HG02970 (cell line): ENCODE results near the gene STAG2.
"Not testable (repeated sequence)": the region's sequence is repeated elsewhere in the genome, so short reads cannot be mapped to it uniquely, and the experiment has no call there.

Source experiments
- ATAC-seq: cut with Tn5 transposase; IDR thresholded peaks from one replicate; pipeline ENCODE4 v1.9.1; 2021; ENCODE audit warnings: mild to moderate bottlenecking, moderate library complexity, moderate number of reproducible peaks; ENCODE audit not compliant: unreplicated experiment, low FRiP score

STAG2 gene

DNA sequence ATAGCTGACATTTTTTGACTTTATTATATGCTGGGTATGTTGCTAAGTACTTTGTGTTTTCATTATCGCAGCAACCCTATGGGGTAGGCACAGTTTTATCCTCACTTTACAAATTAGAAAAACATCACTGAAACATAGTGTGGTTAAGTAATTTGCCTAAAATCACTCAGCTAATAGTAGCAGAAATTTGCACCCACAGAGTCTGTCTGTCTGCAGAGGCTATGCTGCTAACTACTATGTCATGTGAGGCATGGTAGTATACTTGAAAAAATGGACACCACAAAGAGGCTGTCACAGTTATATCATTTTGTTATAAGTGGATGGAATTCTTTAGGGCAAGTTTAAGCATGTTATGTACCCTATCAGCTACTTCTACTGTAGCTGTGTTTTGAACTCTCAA, 69.0 kb downstream of the STAG2 start:
- ATAC-seq, result no peak

DNA sequence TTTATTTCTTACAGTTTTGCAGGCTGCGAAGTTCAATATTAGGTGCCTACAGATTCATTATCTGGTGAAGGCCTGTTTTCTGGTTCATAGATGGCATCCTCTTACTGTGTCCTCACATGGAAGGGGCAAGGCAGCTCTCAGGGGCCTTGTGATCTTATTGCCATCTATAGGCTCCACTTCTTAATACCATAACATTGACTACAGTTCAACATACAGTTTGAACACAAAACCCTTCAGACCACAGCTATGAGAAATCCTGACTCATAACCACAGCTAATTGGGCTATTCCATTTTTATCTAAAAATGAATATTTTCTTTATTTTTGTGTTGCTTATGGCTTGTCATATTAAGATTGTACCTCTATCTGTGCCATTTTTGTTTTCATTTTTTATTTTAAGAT, 72.3 kb downstream of the STAG2 start:
- no peak for ATAC-seq

DNA sequence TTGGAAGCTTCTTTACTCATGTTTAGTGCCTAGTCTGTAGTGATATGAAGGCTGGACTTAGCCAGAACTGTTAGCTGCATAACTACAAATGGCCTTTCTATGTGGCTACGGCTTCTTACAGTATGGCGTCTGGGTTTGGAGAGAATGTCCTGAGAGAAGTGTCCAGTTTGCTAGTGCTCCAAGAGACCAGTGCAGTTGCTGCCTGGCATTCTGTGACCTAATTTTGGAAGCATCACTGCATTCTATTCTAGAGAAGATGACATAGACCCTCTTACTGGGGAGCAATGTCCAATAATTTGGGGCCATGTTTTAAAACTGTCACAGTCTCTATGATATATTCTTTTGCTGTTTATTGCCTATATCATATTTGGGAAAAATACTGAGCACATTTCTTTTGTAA, 74.2 kb downstream of the STAG2 start:
- no peak for ATAC-seq

DNA sequence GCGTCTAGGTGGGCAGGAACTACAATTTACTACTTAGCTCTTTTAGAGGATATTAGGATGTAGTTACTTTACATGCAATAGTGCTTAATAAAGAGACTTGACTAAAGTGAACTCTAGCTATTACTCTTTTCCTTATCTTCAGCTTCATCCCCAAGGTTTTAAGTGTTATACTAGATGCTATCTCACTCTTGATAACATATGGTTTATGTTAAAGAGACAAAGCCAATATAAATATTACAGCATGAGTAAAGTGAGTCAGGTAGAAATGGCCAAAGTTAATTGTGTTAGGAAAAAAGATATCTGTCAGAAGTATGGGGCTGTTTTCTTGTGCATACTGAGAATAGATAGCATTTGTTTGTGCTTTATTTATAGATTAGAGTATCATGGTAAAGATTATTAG, 80.5 kb downstream of the STAG2 start:
- ATAC-seq, result no peak

DNA sequence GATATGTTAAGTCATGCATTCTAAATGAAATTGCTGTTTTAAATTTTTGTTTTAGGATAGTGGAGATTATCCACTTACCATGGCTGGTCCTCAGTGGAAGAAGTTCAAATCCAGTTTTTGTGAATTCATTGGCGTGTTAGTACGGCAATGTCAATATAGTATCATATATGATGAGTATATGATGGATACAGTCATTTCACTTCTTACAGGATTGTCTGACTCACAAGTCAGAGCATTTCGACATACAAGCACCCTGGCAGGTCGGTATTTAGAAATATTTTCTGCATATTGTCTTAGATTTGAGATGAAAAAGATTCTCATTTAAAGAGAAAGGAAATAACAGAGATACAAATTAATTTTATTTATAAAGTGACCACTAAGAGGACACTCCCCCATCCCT, 83.6 kb downstream of the STAG2 start:
- no peak for ATAC-seq

- ATAC-seq, result not testable (repeated sequence)
These were observed 122.9 kb downstream of the STAG2 start for GRCh38 chrX:124084417-124084816.

DNA sequence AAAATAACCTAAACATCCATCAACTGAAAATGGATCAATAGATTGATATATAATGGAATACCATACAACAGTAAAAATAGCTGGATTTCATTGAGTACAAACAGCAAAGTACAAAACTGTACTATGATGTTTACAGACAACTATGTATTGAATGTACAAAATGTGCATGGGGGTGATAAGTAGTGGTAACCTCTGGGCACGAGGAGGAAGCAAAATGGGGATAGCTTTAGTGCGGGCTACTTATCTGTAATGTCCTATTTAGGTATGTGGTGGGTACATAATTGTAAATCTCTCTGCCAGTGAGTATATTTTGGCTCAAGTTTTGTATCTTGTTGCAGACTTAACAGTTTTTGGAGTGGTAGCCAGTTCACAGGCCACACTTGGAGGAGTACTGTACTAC, 123.6 kb downstream of the STAG2 start:
- ATAC-seq, result no peak

DNA sequence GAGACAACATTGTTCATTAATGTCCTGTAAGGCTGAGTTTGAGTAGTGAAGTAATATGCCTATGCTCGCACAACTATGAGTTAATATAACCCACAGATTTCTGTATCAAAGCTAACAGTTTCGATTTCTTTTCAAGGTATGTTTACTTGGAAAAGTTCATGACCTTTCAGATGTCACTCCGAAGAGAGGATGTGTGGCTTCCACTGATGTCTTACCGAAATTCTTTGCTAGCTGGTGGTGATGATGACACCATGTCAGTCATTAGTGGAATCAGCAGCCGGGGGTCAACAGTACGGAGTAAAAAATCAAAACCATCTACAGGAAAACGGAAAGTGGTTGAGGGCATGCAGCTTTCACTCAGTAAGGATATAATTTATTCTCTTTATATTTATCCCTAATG, 124.9 kb downstream of the STAG2 start:
- no peak for ATAC-seq

DNA sequence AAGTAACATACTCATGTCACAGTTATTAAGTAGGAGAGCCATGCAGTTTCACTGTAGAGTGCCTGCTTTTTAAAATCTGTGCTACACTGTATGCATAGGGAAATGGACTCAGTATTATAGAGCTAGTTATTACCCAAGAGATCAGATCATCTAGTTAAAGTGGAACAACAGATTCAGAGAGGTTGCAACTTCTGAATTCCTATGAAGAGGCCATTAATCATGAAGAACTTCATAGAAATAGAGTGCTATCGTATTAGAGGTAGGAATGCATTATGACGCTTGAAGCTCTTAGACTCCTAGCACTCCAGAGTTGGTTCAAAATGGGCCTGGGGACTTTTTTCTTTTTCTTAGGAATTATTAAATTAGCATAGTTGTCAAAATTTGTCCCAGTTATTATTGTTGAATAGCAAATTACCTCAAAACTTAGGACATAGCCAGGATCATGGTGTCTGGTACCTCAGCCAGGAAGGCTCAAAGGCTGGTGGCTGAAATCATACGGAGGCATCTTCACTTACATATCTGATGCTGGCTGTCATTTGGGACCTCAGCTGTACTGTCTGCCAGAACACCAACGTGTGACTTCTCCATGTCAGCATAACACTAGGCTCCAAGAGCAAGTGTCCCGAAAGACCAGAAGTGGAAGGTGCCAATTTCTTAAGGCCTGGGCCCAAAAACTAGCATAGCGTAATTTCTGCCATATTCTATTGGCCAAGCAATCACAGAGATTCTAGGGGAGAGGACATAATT, 125.7 kb downstream of the STAG2 start:
- ATAC-seq, result no peak

GRCh38 chrX:124093222-124093621, 131.7 kb downstream of the STAG2 start:
- ATAC-seq, result no peak

DNA sequence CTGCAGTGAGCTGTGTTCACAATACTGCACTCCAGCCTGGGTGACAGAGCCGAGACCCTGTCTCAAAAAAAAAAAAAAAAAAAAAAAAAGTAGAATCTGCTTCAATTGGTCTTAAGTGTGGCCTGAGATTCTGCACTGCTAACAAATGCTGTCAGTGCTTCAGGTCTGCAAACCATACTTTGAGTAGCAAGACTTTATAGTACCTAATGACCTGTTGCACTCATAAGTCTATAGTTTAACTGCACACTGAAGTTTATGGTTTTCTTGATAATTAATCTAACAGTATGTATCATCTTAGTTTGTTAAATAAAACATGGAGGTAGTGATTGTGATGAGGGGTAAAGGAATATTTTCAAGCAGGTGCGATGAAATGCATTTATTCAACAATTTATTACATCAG, 135.6 kb downstream of the STAG2 start:
- no peak for ATAC-seq

- ATAC-seq, result no peak
These were observed 136.6 kb downstream of the STAG2 start for GRCh38 chrX:124098089-124098488.

DNA sequence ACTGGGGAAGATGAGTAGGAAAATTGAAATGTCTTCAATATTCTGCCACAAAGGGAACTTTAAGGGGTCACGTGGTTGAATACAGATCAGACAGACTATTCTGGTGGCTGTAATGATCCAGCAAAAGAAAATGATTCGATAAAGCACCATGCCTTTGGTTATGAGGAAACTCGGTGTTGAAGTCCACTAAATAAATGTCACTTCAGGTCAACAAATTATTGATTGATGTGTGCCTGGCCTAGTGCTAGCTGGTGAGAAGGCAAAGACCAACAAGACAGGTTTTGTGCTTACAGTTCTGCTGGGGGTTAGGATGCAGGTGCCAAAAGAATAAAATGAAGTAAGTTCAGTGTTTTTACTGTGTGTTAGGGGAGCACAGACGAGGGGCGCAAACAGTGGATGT, 142.5 kb downstream of the STAG2 start:
- ATAC-seq, result no peak

GRCh38 chrX:124104512-124104911, 143.0 kb downstream of the STAG2 start:
- not testable (repeated sequence) for ATAC-seq

DNA sequence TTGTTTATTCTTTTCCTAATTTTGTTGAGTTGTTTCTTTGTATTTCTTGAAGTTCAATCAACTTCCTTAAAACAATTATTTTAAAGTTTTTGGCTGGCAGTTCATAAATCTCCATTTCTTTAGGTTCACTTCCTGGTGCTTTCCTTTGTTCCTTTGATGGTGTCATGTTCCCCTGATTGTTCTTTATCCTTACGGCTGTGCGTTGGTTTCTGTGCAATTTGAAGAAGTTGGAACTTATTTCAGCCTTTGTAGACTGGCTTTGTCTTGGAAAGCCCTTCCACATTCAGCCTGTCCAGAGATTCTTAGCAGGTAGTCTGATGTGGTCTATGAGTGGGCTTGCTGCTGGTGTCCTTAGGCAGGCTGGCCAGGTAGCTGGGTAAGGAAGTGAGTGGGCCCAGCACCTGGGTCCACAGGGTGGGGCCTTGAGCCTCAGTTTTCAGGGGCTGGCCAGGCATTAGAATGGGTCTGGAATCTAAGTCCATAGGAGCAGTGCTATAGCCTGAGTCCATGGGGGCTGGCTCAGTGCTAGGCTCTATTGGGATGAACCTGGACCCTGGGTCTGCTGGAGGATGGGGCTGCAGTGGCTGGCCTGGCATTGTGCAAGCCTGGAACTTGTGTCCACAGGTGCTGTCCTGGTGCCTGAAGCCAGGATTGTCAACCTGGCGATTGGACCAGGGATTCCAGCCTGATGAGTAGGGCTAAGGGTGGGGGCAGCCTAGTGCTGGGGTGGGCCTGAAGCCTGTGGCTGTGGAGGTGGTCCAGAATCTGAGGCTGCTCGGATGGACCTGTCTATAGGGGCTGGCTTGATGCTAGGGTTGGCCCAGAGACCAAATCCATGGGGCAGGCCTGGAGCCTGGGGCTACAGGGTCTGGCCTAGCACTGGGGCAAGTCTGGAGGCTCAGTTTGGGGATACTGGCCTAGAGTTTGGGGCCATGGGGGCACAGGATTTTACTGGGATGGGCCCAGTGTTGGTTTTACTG, 152.4 kb downstream of the STAG2 start:
- ATAC-seq, result no peak

GRCh38 chrX:124117325-124117724, 155.8 kb downstream of the STAG2 start:
- ATAC-seq, result no peak

- ATAC-seq, result no peak
These were observed 164.0 kb downstream of the STAG2 start for GRCh38 chrX:124125471-124125870.

GRCh38 chrX:124127496-124127895, 166.0 kb downstream of the STAG2 start:
- no peak for ATAC-seq

- ATAC-seq, result not testable (repeated sequence)
These were observed 170.9 kb downstream of the STAG2 start for GRCh38 chrX:124132437-124132836.

GRCh38 chrX:124145749-124146148, 184.2 kb downstream of the STAG2 start:
- ATAC-seq, result no peak

- ATAC-seq, result no peak
These were observed 189.7 kb downstream of the STAG2 start for GRCh38 chrX:124151195-124151594.
